Stimulated activated CD8-positive, alpha-beta memory T cell treated with anti-CD3 and anti-CD28 coated beads, Interleukin-2, amount 100 ng/mL, for 1 hour (primary cell): ENCODE results near the gene GALNT2.

Experiments
- DNase-seq, 2 donors: peaks; one replicate each; pipeline ENCODE4 v3.0.0-alpha.2; 2020; ENCODE audit warnings: low read depth in 2 of 2

Gene GALNT2

GRCh38 chr1:230129341-230129740 lies 62.3 kb downstream of the GALNT2 start:
- no peak for DNase-seq

GRCh38 chr1:230130172-230130944 lies 63.3 kb downstream of the GALNT2 start:
- DNase-seq, result no peak

- no peak for DNase-seq
Observed at GRCh38 chr1:230131457-230131856, 64.4 kb downstream of the GALNT2 start.

- DNase-seq, result no peak
Observed at GRCh38 chr1:230132758-230133157, 65.7 kb downstream of the GALNT2 start.

- no peak for DNase-seq
Observed at GRCh38 chr1:230135726-230136125, 68.7 kb downstream of the GALNT2 start.

GRCh38 chr1:230136453-230137336 lies 69.7 kb downstream of the GALNT2 start:
- no peak for DNase-seq

GRCh38 chr1:230137337-230137815 lies 70.3 kb downstream of the GALNT2 start:
- no peak for DNase-seq

GRCh38 chr1:230138561-230139239 lies 71.7 kb downstream of the GALNT2 start:
- DNase-seq, result no peak

- DNase-seq, result no peak
Observed at GRCh38 chr1:230139315-230139714, 72.3 kb downstream of the GALNT2 start.

GRCh38 chr1:230139741-230140140 lies 72.7 kb downstream of the GALNT2 start:
- no peak for DNase-seq

GRCh38 chr1:230140221-230141020 lies 73.4 kb downstream of the GALNT2 start:
- DNase-seq, result no peak

GRCh38 chr1:230141021-230141648 lies 74.1 kb downstream of the GALNT2 start:
- no peak for DNase-seq

- no peak for DNase-seq
Observed at GRCh38 chr1:230141797-230142607, 75.0 kb downstream of the GALNT2 start.

- DNase-seq, result no peak
Observed at GRCh38 chr1:230142608-230143210, 75.7 kb downstream of the GALNT2 start.

- no peak for DNase-seq
Observed at GRCh38 chr1:230143534-230143933, 76.5 kb downstream of the GALNT2 start.

GRCh38 chr1:230144010-230144614 lies 77.1 kb downstream of the GALNT2 start:
- no peak for DNase-seq

- no peak for DNase-seq
Observed at GRCh38 chr1:230144758-230145504, 77.9 kb downstream of the GALNT2 start.

GRCh38 chr1:230145505-230145899 lies 78.5 kb downstream of the GALNT2 start:
- no peak for DNase-seq
